Cardiac muscle cell (in vitro differentiated cells and primary cell): ENCODE data around the gene APH1B. TPM values are rescaled to one million over a fixed set of nuclear protein-coding genes. Genes with fewer than 3 reads are reported as not detected.
A peak's percentile ranks its signal among the peaks of the same experiment; 100 is the strongest.

ENCODE experiments used
- DNase-seq, 2 donors: peaks; one replicate each; pipeline versions ENCODE4 v3.0.0 to v3.0.0-alpha.2; 2010 to 2017; ENCODE audit warnings: low read depth in 1 of 2, low spot score in 1 of 2
- H3K27ac ChIP-seq: fragments of 200-600 bp; sonication (generic); 2 replicates; pipeline ENCODE4 v1.5.1; 2016
- H3K27me3 ChIP-seq: fragments of 200-600 bp; sonication (generic); 2 replicates; pipeline ENCODE4 v1.6.0; 2016; ENCODE audit warnings: control low read depth
- H3K36me3 ChIP-seq: fragments of 200-600 bp; sonication (generic); 2 replicates; pipeline ENCODE4 v1.5.1; 2016; ENCODE audit warnings: control low read depth
- H3K4me1 ChIP-seq: fragments of 200-600 bp; sonication (generic); 2 replicates; pipeline ENCODE4 v1.8.1; 2017; ENCODE audit warnings: low read depth, mild to moderate bottlenecking, mixed run types
- H3K4me3 ChIP-seq: fragments of 200-600 bp; sonication (generic); 2 replicates; pipeline ENCODE4 v1.5.1; 2016; ENCODE audit warnings: mild to moderate bottlenecking
- H3K9me3 ChIP-seq: fragments of 200-600 bp; sonication (generic); 2 replicates; pipeline ENCODE4 v1.5.1; 2017; ENCODE audit warnings: low read depth, mild to moderate bottlenecking, control low read depth
- CTCF ChIP-seq: IDR thresholded peaks from 2 replicates; pipeline ENCODE4 v1.5.1; 2012; ENCODE audit warnings: low read depth, mild to moderate bottlenecking, low read length
- polyA plus RNA-seq: library from polyadenylated mRNA; unstranded; fragments of >200 nt; fragmentation: Nextera tagmentation; extraction: Ambion mirVana; gene quantifications from 2 replicates; pipeline ENCODE4 v1.2.1, GENCODE V29; 2016
- total RNA-seq: library from RNA; depleted of rRNA; stranded (reverse); fragments of >200 nt; gene quantifications from 2 replicates; pipeline ENCODE4 v1.2.3, GENCODE V29; 2016

Gene APH1B
- total and polyA plus RNA-seq, 2 experiments from 2014 or later, result 10.2 to 12.4 TPM

- H3K4me3 ChIP-seq, result no peak overlapping the region
- H3K36me3 ChIP-seq, result no peaks in the 10 kb centered on the region
- H3K27ac ChIP-seq, result no peak overlapping the region
- no peak for TF ChIP-seq CTCF
- no peaks in the 10 kb centered on the region for H3K27me3 ChIP-seq
- DNase-seq, result peak in 1 of 2 donors; percentile 83
- no peaks in the 10 kb centered on the region for H3K4me1 ChIP-seq
- H3K9me3 ChIP-seq, result no peaks in the 10 kb centered on the region
These were observed 38.6 kb upstream of the APH1B start for GRCh38 chr15:63238796-63239195.

GRCh38 chr15:63240109-63240508 is 37.3 kb upstream of the APH1B start:
- no peak overlapping the region for H3K27ac ChIP-seq
- TF ChIP-seq CTCF, result no peak
- H3K4me3 ChIP-seq, result no peak overlapping the region
- no peaks in the 10 kb centered on the region for H3K36me3 ChIP-seq
- H3K4me1 ChIP-seq, result no peaks in the 10 kb centered on the region
- no peaks in the 10 kb centered on the region for H3K27me3 ChIP-seq
- no peaks in the 10 kb centered on the region for H3K9me3 ChIP-seq
- DNase-seq, result no peak

- no peaks in the 10 kb centered on the region for H3K9me3 ChIP-seq
- no peak overlapping the region for H3K27ac ChIP-seq
These were observed 36.1 kb upstream of the APH1B start for GRCh38 chr15:63241316-63241715.

GRCh38 chr15:63243101-63243500 is 34.3 kb upstream of the APH1B start:
- peak; percentile 17 for TF ChIP-seq CTCF
- H3K27me3 ChIP-seq, result no peaks in the 10 kb centered on the region
- no peaks in the 10 kb centered on the region for H3K36me3 ChIP-seq
- no peaks in the 10 kb centered on the region for H3K9me3 ChIP-seq
- no peaks in the 10 kb centered on the region for H3K4me1 ChIP-seq
- H3K4me3 ChIP-seq, result no peak overlapping the region
- DNase-seq, result peak in 1 of 2 donors; percentile 75
- no peak overlapping the region for H3K27ac ChIP-seq

More at GRCh38 chr15:63241316-63241715, 36.1 kb upstream of the APH1B start:
- Histone ChIP-seq H3K4me1 (no peaks in the 10 kb centered on the region), H3K4me3 (no peak overlapping the region), H3K36me3 (no peaks in the 10 kb centered on the region), H3K27me3 (no peaks in the 10 kb centered on the region)
- no peak for DNase-seq
- no peak for TF ChIP-seq CTCF

GRCh38 chr15:63243776-63244175 is 33.6 kb upstream of the APH1B start:
- Histone ChIP-seq H3K4me3 (no peak overlapping the region), H3K4me1 (no peaks in the 10 kb centered on the region), H3K27ac (no peak overlapping the region), H3K36me3 (no peaks in the 10 kb centered on the region), H3K9me3 (no peaks in the 10 kb centered on the region), H3K27me3 (no peaks in the 10 kb centered on the region)
- TF ChIP-seq CTCF, result no peak
- no peak for DNase-seq

GRCh38 chr15:63244399-63244798 is 33.0 kb upstream of the APH1B start:
- Histone ChIP-seq H3K27me3 (no peaks in the 10 kb centered on the region), H3K27ac (no peak overlapping the region), H3K9me3 (no peaks in the 10 kb centered on the region), H3K4me3 (no peak overlapping the region), H3K4me1 (no peaks in the 10 kb centered on the region), H3K36me3 (no peaks in the 10 kb centered on the region)
- TF ChIP-seq CTCF, result no peak
- DNase-seq, result peak in 1 of 2 donors; percentile 82
